ENCODE measurements around the gene CIBAR2.

GRCh38 chr16:85074225-85074914 lies 37.9 kb downstream of the CIBAR2 start:
- TF ChIP-seq CTCF (IDR thresholded peaks at IDR 0.05) (no peak), POLR2AphosphoS5 (IDR thresholded peaks at IDR 0.05) (no peak)

Data from esophagus muscularis mucosa (tissue), 3 donors.